GM19397 (cell line): ENCODE data around the gene POU2F3.

Experiments
- ATAC-seq: cut with Tn5 transposase; IDR thresholded peaks from one replicate; pipeline ENCODE4 v1.9.1; 2021; ENCODE audit warnings: mild to moderate bottlenecking, moderate library complexity; ENCODE audit not compliant: unreplicated experiment

The POU2F3 gene

DNA sequence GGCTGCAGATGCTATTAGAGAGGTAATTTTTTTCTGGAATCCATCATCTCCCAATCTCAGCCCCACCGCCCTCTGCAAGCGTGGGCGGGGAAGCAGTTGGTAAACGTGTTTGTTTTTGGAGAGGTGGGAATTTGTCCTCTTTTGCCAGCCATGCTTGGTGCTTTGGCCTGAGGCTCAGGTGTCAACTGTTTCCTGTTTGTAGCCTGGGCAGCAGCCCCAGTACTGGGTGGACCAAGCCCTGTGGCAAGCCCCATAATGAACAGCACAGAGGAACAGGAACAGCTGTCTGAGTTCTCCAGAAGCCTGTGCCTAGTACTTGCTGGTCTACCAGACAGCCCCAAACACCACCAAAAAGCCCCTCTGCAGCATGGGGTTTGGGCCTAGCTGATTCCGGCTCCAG, 39.6 kb downstream of the POU2F3 start:
- ATAC-seq, result no peak

- no peak for ATAC-seq
These were observed 40.7 kb downstream of the POU2F3 start for GRCh38 chr11:120280600-120281051.

DNA sequence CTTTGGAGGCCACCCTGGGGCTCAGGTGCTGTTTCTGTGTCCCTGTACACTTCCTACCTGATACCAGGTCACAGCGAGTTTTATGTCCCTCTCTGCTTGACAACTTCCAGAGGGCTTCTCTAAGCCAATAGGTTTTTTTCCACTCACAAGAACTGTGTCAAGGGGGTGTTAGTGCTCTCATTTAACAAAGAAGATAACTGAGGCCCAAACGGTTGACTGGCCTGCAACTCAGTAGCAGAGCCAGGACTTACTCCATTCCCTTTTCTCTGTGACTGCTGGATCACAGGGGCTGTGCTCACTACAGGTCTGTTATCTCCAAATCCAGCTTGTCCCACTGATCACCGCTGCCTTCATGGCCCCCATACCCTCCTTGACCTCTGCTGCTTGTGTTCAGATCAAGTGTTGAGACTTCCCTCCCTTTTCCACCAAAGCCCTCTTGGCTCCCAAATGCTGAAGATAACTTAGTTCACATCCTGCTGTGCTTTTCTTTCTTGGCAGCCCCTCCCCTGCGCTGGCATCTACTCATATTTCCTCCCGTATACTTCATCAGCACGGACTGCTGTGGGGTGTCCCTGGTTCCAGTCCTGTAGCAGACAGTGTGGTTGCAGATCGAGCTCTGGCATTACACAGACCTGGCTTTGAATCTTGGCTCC, 41.3 kb downstream of the POU2F3 start:
- no peak for ATAC-seq

GRCh38 chr11:120283124-120283523, 43.2 kb downstream of the POU2F3 start:
- no peak for ATAC-seq

GRCh38 chr11:120284272-120284671, 44.3 kb downstream of the POU2F3 start:
- no peak for ATAC-seq

DNA sequence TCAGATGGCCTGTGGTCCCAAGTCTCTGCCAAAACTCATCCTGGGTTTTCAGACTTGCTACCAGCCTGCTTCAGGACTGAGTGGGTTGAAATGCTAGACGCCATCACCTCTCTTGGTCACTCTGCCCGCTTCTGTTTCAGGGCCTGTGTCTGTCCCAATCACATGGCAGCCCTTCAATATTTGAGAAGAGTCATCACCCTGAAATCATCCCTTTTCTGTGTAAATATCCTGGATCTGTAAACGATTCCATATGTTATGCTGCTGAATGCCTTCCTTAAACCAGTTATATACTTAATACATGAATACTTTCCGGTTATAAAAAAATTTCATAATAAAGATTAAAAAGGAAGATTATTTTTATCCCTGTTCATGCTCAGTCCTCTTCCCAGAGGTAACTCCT, 45.3 kb downstream of the POU2F3 start:
- no peak for ATAC-seq

DNA sequence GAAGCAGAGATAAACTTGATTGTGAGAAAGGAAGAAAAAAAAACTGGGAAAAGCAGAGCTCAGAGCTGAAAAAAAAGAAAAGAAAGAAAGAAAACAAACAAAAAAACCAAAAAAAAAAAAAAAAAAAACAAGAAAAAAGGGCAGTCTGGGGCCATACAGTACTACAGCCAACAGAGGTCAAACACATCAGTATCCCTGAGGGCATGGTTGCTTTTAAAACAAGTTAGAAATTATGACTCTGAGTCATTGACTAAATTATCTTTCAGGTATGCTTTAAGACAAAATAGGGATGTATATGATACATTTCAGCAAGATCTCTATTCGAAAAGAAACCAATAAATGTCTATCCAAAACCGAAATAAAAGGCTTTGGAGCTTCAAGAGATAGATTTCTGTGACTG, 48.1 kb downstream of the POU2F3 start:
- no peak for ATAC-seq

GRCh38 chr11:120289426-120289825, 49.5 kb downstream of the POU2F3 start:
- no peak for ATAC-seq

- ATAC-seq, result no peak
These were observed 51.0 kb downstream of the POU2F3 start for GRCh38 chr11:120290956-120291355.

DNA sequence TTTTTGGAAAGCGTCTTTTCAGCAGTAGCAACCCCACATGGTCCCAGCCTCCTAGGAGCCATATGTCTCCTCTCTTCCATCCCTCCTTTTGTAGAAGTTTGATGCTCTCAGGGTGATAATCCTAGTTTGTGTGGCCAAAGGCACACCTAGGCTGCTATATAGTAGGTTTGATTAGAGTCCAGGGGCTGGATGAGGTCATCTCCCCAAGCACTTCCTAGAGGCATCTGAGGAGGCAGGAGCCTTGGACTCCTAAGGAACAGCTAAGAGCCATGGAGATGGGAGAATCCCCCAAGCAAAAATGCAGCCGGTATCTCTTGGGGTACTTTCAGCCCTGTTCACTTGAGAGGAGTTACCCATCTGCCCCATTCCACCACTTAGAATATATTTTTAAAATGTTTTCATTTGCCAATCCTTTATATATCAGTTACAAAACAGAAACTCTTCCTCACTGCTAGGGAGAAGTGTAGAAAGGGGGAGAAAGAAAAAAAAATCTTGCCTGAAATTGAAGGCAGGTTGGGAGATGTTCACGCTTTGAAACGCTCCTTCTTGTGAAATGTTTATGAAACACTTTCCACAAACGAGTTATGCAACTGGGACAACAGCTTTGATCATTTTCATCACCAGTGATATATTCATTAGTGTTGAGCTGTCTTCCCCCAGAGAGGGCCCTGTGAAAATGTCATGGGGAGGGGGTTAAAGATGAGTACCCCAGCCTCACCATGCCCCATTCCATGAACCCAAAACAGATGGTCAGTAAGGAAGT, 53.3 kb downstream of the POU2F3 start:
- no peak for ATAC-seq

GRCh38 chr11:120294096-120294495, 54.2 kb downstream of the POU2F3 start:
- no peak for ATAC-seq

- ATAC-seq, result no peak
These were observed 55.2 kb downstream of the POU2F3 start for GRCh38 chr11:120295099-120295498.

DNA sequence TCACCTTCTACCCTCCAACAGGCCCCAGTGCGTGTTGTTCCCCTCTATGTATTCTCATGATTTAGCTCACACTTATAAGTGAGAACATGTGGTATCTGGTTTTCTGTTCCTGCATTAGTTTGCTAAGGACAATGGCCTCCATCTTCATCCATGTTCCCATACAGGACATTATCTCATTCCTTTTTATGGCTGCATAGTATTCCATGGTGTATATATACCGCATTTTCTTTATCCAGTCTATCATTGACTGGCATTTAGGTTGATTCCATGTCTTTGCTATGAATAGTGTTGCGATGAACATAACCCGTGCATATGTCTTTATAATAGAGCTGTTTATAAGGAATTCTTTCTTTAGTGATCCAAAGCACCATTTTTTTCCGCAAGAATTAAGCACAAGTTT, 56.6 kb downstream of the POU2F3 start:
- no peak for ATAC-seq

DNA sequence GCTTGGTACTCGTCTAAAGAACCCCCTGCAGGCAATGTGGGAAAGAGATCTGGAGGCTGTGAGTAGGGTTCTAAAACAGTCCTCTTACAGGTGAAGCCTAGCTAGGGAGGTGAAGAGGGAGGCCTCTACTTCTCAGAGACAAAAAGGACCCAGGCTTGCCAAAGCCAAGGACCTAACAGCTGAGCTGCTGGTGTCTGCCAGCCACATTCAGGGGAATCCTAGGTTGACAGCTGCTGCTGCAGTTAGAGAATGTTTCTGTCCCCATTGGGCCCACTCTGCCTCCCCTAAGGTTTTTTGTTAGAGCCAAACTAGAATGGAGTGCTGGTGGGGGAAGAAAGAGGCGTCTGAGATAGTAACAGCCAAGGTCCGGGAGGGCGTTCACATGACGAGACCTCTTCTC, 58.5 kb downstream of the POU2F3 start:
- no peak for ATAC-seq

DNA sequence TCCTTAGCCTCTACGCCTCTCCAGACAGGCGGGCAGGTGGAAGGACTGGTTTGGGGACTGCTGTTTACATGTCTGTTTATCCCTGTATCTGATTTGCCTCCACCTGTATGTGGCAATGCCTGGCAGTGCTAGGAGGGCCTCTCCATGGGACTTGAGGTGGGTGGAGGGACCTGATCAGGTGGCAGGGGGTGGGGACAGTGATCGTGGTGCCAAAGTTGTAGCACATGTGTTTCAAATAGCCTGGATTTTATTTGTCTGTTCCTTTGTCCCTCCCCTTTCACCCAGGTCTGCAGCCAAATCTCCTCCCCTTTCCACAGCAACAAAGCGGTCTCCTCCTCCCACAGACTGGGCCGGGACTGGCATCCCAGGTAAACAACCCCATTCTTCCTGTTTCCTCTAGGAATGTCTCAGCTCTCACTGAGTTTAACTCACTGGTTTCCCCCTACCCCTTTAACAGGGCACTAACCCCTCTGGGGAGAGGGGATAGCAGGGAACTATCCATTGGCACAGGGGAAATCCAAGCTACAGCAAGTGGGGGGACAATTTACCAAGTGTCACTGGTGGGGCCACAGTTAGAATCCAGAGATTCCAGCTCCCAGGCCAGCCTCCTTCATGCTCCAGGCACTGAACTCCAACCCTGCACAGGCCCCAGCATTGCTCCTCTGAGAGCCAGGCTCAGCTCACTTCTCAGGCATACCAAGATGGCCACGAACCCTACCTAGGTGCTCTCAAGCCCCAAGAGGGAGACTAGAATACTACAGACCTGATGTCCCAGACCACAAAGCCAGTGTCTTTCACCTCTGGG, 62.3 kb downstream of the POU2F3 start:
- ATAC-seq, result no peak

- ATAC-seq, result peak; percentile 71
These were observed 63.2 kb downstream of the POU2F3 start for GRCh38 chr11:120303004-120303637.

- no peak for ATAC-seq
These were observed 64.6 kb downstream of the POU2F3 start for GRCh38 chr11:120304526-120304925.

GRCh38 chr11:120305286-120305685, 65.3 kb downstream of the POU2F3 start:
- no peak for ATAC-seq

DNA sequence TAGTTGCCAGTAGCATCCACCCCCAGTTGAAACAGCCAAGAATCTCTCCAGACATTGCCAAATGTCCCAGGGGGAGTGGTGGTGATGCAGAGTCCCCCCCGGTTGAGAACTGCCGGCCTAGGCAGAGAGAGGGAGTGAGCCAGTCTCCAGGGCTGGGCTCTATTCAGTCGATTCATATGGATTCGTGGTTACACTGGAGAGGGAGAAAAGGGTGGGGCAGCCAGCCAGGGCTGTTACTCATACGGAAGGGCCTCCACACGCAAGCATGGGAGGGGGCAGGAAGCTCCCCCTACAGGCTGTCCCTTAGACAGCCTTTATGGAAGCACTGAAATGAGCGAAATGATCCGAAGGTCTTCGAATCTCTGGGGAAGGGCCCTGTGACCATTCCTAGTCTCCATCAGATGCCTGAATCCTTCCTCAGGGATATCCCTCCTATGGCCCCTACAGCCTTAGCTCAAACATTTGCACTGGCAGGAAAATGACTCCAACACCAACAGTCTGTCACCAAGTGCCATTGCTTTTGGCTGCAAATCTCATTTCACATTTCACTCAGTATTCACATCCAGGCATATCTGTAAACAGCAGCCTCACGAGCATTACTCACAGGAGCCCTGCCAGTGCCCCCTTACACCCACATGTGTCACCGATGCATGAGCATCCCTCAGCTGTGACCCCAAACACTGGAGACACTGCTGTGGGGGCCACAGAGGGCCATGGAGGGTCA, 66.7 kb downstream of the POU2F3 start:
- ATAC-seq, result no peak

DNA sequence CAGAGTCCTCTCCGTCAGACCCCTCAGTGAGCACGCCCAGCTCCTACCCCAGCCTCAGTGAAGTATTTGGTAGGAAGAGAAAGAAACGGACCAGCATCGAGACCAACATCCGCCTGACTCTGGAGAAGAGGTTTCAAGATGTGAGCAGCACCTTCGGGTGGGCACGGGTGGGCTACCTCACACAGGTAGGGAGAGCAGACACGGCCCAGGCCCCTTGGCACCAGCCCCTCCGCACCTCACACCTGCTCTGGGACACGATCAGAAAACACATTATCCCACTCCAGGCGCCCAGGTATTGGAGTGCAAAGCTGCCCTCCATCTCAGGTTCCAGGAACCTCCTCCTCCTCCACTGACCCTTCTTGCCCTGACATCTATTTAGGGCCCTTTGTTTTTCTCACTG, 67.5 kb downstream of the POU2F3 start:
- ATAC-seq, result no peak

DNA sequence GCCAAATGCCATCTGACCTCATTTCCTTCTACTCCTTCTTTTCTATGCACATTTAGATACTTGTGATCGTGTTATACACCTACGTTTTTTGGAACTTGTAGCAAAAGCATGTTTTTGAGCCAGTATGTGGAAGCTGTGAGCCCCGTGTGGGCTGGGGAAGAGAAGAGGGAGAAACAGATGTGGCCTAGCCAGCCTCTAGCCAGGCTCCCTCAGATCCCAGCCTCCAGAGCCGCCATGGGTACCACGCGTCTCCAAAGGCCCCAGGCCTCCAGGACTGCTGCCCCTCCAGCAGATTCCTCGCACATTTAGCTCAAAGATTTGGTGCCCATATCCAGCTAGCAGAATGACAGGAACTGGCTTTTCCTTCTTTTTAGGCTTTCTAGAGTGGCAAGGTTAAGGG, 68.1 kb downstream of the POU2F3 start:
- ATAC-seq, result no peak
